ENCODE measurements around the gene C4orf50. TPM values are rescaled to one million over a fixed set of nuclear protein-coding genes. Genes with fewer than 3 reads are reported as not detected.
A peak's percentile ranks its signal among the peaks of the same experiment; 100 is the strongest.

C4orf50 gene
- total RNA-seq, 1 donor from 2014 or later = 0.03 TPM

GRCh38 chr4:5912614-5913019 is 105.6 kb downstream of the C4orf50 start:
- intact Hi-C loops (cut with DNase I) = no loop called here
- DNase-seq (ENCODE audit: low spot score) = peak; percentile 39

GRCh38 chr4:5908876-5909427 is 109.3 kb downstream of the C4orf50 start:
- no peak for DNase-seq (ENCODE audit: low spot score)
- intact Hi-C loops (cut with DNase I) = no loop called here

- DNase-seq (ENCODE audit: low spot score) = no peak
Observed at GRCh38 chr4:5906191-5906590, 112.0 kb downstream of the C4orf50 start.

GRCh38 chr4:5905714-5906113 is 112.5 kb downstream of the C4orf50 start:
- DNase-seq (ENCODE audit: low spot score) = no peak
- intact Hi-C loops (cut with DNase I) = no loop called here

More at GRCh38 chr4:5906191-5906590, 112.0 kb downstream of the C4orf50 start:
- intact Hi-C loops (cut with DNase I) = no loop called here

- intact Hi-C loops (cut with DNase I) = no loop called here
- no peak for DNase-seq (ENCODE audit: low spot score)
Observed at GRCh38 chr4:5900844-5901243, 117.4 kb downstream of the C4orf50 start.

- intact Hi-C loops (cut with DNase I) = no loop called here
- no peak for DNase-seq (ENCODE audit: low spot score)
Observed at GRCh38 chr4:5899881-5900280, 118.3 kb downstream of the C4orf50 start.

GRCh38 chr4:5899396-5899795 is 118.8 kb downstream of the C4orf50 start:
- no peak for DNase-seq (ENCODE audit: low spot score)
- intact Hi-C loops (cut with DNase I) = no loop called here

GRCh38 chr4:5897674-5898073 is 120.6 kb downstream of the C4orf50 start:
- intact Hi-C loops (cut with DNase I) = no loop called here

GRCh38 chr4:5895287-5895686 is 122.9 kb downstream of the C4orf50 start:
- intact Hi-C loops (cut with DNase I) = no loop called here
- no peak for DNase-seq (ENCODE audit: low spot score)

More at GRCh38 chr4:5897674-5898073, 120.6 kb downstream of the C4orf50 start:
- DNase-seq (ENCODE audit: low spot score) = no peak

- DNase-seq (ENCODE audit: low spot score) = no peak
- intact Hi-C loops (cut with DNase I) = no loop called here
Observed at GRCh38 chr4:5894266-5894665, 124.0 kb downstream of the C4orf50 start.

GRCh38 chr4:5893591-5893990 is 124.6 kb downstream of the C4orf50 start:
- DNase-seq (ENCODE audit: low spot score) = no peak
- intact Hi-C loops (cut with DNase I) = no loop called here

- intact Hi-C loops (cut with DNase I) = no loop called here
- DNase-seq (ENCODE audit: low spot score) = no peak
Observed at GRCh38 chr4:5893004-5893580, 125.1 kb downstream of the C4orf50 start, which contains the start of gene CRMP1. Gene CRMP1, minus strand, starts transcription at chr4:5893086. Its CDS starts 117 bp downstream, at chr4:5892969.

- intact Hi-C loops (cut with DNase I) = no loop called here
- DNase-seq (ENCODE audit: low spot score) = no peak
Observed at GRCh38 chr4:5892323-5893003, 125.8 kb downstream of the C4orf50 start.

- DNase-seq (ENCODE audit: low spot score) = no peak
- intact Hi-C loops (cut with DNase I) = no loop called here
Observed at GRCh38 chr4:5891563-5892322, 126.5 kb downstream of the C4orf50 start.

GRCh38 chr4:5890063-5890727 is 128.0 kb downstream of the C4orf50 start:
- DNase-seq (ENCODE audit: low spot score) = no peak

GRCh38 chr4:5889002-5889696 is 129.1 kb downstream of the C4orf50 start:
- DNase-seq (ENCODE audit: low spot score) = no peak
- intact Hi-C loops (cut with DNase I) = no loop called here

More at GRCh38 chr4:5890063-5890727, 128.0 kb downstream of the C4orf50 start:
- intact Hi-C loops (cut with DNase I) = no loop called here

GRCh38 chr4:5888222-5889001 is 129.8 kb downstream of the C4orf50 start:
- intact Hi-C loops (cut with DNase I) = no loop called here
- no peak for DNase-seq (ENCODE audit: low spot score)
